Brain microvascular endothelial cell (primary cell): ENCODE results near the gene MBTD1.

Experiments
- DNase-seq: peaks from one replicate; pipeline ENCODE4 v3.0.0-alpha.2; 2020
- H3K27ac ChIP-seq: fragments of 250-450 bp; sonication (Bioruptor Pico); 2 replicates; pipeline ENCODE4 v1.5.1; 2020; ENCODE audit warnings: mild to moderate bottlenecking, moderate library complexity
- H3K27me3 ChIP-seq: fragments of 250-450 bp; sonication (Bioruptor Pico); replicated peaks from 2 replicates; pipeline ENCODE4 v1.5.1; 2020; ENCODE audit warnings: mild to moderate bottlenecking
- H3K36me3 ChIP-seq: fragments of 250-450 bp; sonication (Bioruptor Pico); replicated peaks from 2 replicates; pipeline ENCODE4 v1.5.1; 2020; ENCODE audit warnings: mild to moderate bottlenecking
- H3K4me3 ChIP-seq: 2 replicates; pipeline ENCODE4 v1.5.1; 2011; ENCODE audit warnings: low read depth, mild to moderate bottlenecking, control low read depth, low read length, moderate library complexity
- CTCF ChIP-seq: IDR thresholded peaks from 2 replicates; pipeline ENCODE4 v1.5.1; 2011; ENCODE audit warnings: low read depth, mild to moderate bottlenecking, moderate library complexity, low read length, control low read depth, inconsistent platforms; ENCODE audit errors: missing control alignments
- in situ Hi-C: cut with HindIII; loops from 2 replicates; pipeline ENCODE4 v1.10.0; 2017; ENCODE audit warnings: low sequenced_read_pairs, low pct_ligation_motif_present

Gene MBTD1

GRCh38 chr17:51263006-51263405 is 3.2 kb upstream of the MBTD1 start:
- Histone ChIP-seq H3K36me3 (peaks cover 11% of the 10 kb centered on the region), H3K27ac (no peak overlapping the region), H3K4me3 (no peak overlapping the region), H3K27me3 (no peaks in the 10 kb centered on the region)
- TF ChIP-seq CTCF = no peak
- in situ Hi-C loops = no loop called here
- no peak for DNase-seq

- DNase-seq = no peak
- no peaks in the 10 kb centered on the region for H3K27me3 ChIP-seq
- in situ Hi-C loops = no loop called here
- peaks cover 2% of the 10 kb centered on the region for H3K36me3 ChIP-seq
- peak overlapping the region; percentile 81 for H3K4me3 ChIP-seq
- TF ChIP-seq CTCF = no peak
- peak overlapping the region; percentile 99 for H3K27ac ChIP-seq
Measured at GRCh38 chr17:51261024-51261963, 1.4 kb upstream of the MBTD1 start.

GRCh38 chr17:51260237-51261023 is 581 bp upstream of the MBTD1 start, which contains the start of gene UTP18:
Gene UTP18 (plus strand): TSS chr17:51260546. CDS start chr17:51260585, 39 bp downstream.
- peak within 1 kb of the TSS; percentile 99 for H3K27ac ChIP-seq
- H3K36me3 ChIP-seq = no peaks in the 10 kb centered on the region
- no peak for TF ChIP-seq CTCF
- DNase-seq = peak; percentile 91
- peak within 1 kb of the TSS; percentile 91 for H3K4me3 ChIP-seq
- in situ Hi-C loops = no loop called here
- no peaks in the 10 kb centered on the region for H3K27me3 ChIP-seq

GRCh38 chr17:51258756-51259563 is 889 bp downstream of the MBTD1 start:
- no peaks in the 10 kb centered on the region for H3K36me3 ChIP-seq
- H3K27ac ChIP-seq = peak overlapping the region; percentile 99
- in situ Hi-C loops = no loop called here
- DNase-seq = no peak
- TF ChIP-seq CTCF = no peak
- H3K27me3 ChIP-seq = no peaks in the 10 kb centered on the region
- H3K4me3 ChIP-seq = peak overlapping the region; percentile 91

- TF ChIP-seq CTCF = no peak
- H3K4me3 ChIP-seq = no peak overlapping the region
- in situ Hi-C loops = no loop called here
- no peak overlapping the region for H3K27ac ChIP-seq
- DNase-seq = no peak
- H3K36me3 ChIP-seq = no peaks in the 10 kb centered on the region
- H3K27me3 ChIP-seq = no peaks in the 10 kb centered on the region
Measured at GRCh38 chr17:51257150-51258081, 2.4 kb downstream of the MBTD1 start.
